Measurements from ENCODE around the gene WASHC2A.
"Not testable (repeated sequence)": the region's sequence is repeated elsewhere in the genome, so short reads cannot be mapped to it uniquely, and the experiment has no call there.

GRCh38 chr10:50108999-50109698 lies 41.4 kb downstream of the WASHC2A start:
- TF ChIP-seq CTCF (IDR thresholded peaks at IDR 0.05; ENCODE audit: low read depth, low read length); POLR2A (IDR thresholded peaks at IDR 0.05; ENCODE audit: extremely low read depth, insufficient read length); MYC (IDR thresholded peaks at IDR 0.05; ENCODE audit: low read depth, low read length): not testable (repeated sequence)
